PC-3 (cell line): ENCODE measurements around the gene RGS4. TPM values are rescaled to one million over a fixed set of nuclear protein-coding genes. Genes with fewer than 3 reads are reported as not detected.

Experiments
- ATAC-seq: fragments of 200-7000 bp; cut with Tn5 transposase; 2 replicates; pipeline ENCODE4 v1.9.1; 2020; ENCODE audit warnings: mild to moderate bottlenecking, moderate library complexity
- BruUV-seq: library from RNA; stranded (reverse); fragments of 400-500 nt; replicated peaks from 2 replicates; lab custom pipeline; 2021; lab: Mats Ljungman, UMichigan
- CTCF ChIA-PET: fragments of 300-600 bp; sonication (Branson Sonifier 250); formaldehyde crosslinking; loops from one replicate; lab custom pipeline; 2022; ENCODE audit warnings: antibody characterized with exemption; lab: Charles Lee
- POLR2A ChIA-PET: fragments of 300-600 bp; sonication (Branson Sonifier 250); formaldehyde crosslinking; loops from one replicate; lab custom pipeline; 2022; ENCODE audit warnings: antibody characterized with exemption; ENCODE audit not compliant: unreplicated experiment; lab: Charles Lee
- DNase-seq: peaks from one replicate; pipeline ENCODE4 v3.0.0-alpha.2; 2015
- H2AFZ ChIP-seq: fragments of 300-600 bp; sonication (generic); 2 replicates; pipeline ENCODE4 v1.6.0; 2016; ENCODE audit warnings: antibody characterized with exemption, low read length
- H3F3A ChIP-seq: fragments of 300-600 bp; sonication (generic); one replicate; pipeline ENCODE4 v1.6.0; 2017; ENCODE audit warnings: antibody characterized with exemption, low read length, control low read depth, mild to moderate bottlenecking; ENCODE audit not compliant: unreplicated experiment
- H3K27ac ChIP-seq: fragments of 300-600 bp; sonication (generic); 2 replicates; pipeline ENCODE4 v1.5.1; 2016; ENCODE audit warnings: mild to moderate bottlenecking, low read length
- H3K27me3 ChIP-seq: fragments of 300-600 bp; sonication (generic); 2 replicates; pipeline ENCODE4 v1.6.1; 2016; ENCODE audit warnings: low read length, mixed read lengths
- H3K36me3 ChIP-seq: fragments of 300-600 bp; sonication (generic); 2 replicates; pipeline ENCODE4 v1.6.1; 2016; ENCODE audit warnings: low read depth, mixed run types, low read length, mixed read lengths
- H3K4me1 ChIP-seq: fragments of 300-600 bp; sonication (generic); 2 replicates; pipeline ENCODE4 v1.5.1; 2016; ENCODE audit warnings: low read length; ENCODE audit not compliant: insufficient read depth
- H3K4me2 ChIP-seq: fragments of 300-600 bp; sonication (generic); 2 replicates; pipeline ENCODE4 v1.6.0; 2016; ENCODE audit warnings: low read length
- H3K4me3 ChIP-seq: fragments of 300-600 bp; sonication (generic); 2 replicates; pipeline ENCODE4 v1.5.1; 2016; ENCODE audit warnings: mild to moderate bottlenecking, low read length, mixed read lengths
- H3K79me2 ChIP-seq: fragments of 300-600 bp; sonication (generic); 2 replicates; pipeline ENCODE4 v1.6.1; 2017; ENCODE audit warnings: low read length, mixed read lengths
- H3K9ac ChIP-seq: fragments of 300-600 bp; sonication (generic); 2 replicates; pipeline ENCODE4 v1.6.0; 2016; ENCODE audit warnings: mild to moderate bottlenecking, low read length
- H3K9me2 ChIP-seq: fragments of 300-600 bp; sonication (generic); replicated peaks from 2 replicates; pipeline ENCODE4 v1.6.1; 2016; ENCODE audit warnings: mixed run types, low read length, mixed read lengths
- H3K9me3 ChIP-seq: fragments of 300-600 bp; sonication (generic); 2 replicates; pipeline ENCODE4 v1.6.1; 2016; ENCODE audit warnings: low read length, mixed read lengths
- H4K20me1 ChIP-seq: fragments of 300-600 bp; sonication (generic); 2 replicates; pipeline ENCODE4 v1.6.1; 2016; ENCODE audit warnings: low read length, mixed read lengths
- CTCF ChIP-seq: fragments of 300-600 bp; sonication (generic); conservative IDR thresholded peaks from 2 replicates; pipeline ENCODE4 v1.5.1; 2017; ENCODE audit warnings: antibody characterized with exemption, low read depth, mild to moderate bottlenecking, low read length
- EZH2 ChIP-seq: fragments of 300-600 bp; sonication (generic); IDR thresholded peaks from one replicate; pipeline ENCODE4 v1.6.1; 2017; ENCODE audit warnings: antibody characterized with exemption, mild to moderate bottlenecking, low read length; ENCODE audit not compliant: unreplicated experiment
- EZH2phosphoT487 ChIP-seq: fragments of 300-600 bp; sonication (generic); IDR thresholded peaks from 2 replicates; pipeline ENCODE4 v1.6.1; 2018; ENCODE audit warnings: mild to moderate bottlenecking, antibody characterized with exemption, low read length, borderline replicate concordance
- intact Hi-C: fragments of 100-400 bp; cut with micrococcal nuclease; formaldehyde crosslinking; loops from 2 replicates; pipeline ENCODE4 v1.9.0; 2023
- total RNA-seq: library from RNA; depleted of rRNA; stranded (reverse); fragments of >200 nt; gene quantifications from 2 replicates; pipeline ENCODE4 v1.2.3, GENCODE V29; 2014

RGS4 gene
- total RNA-seq, 1 experiment from 2014 or later: 6.0 TPM

- Histone ChIP-seq H3K9me3 (no peaks in the 10 kb centered on the region), H3K4me2 (no peak overlapping the region), H3K4me3 (no peak overlapping the region), H3K4me1 (peaks cover 36% of the 10 kb centered on the region), H3K36me3 (no peaks in the 10 kb centered on the region), H3K27me3 (no peaks in the 10 kb centered on the region), H2AFZ (peak overlapping the region; percentile 19), H3K27ac (peak overlapping the region; percentile 27), H3F3A (no peaks in the 10 kb centered on the region), H3K9me2 (no peaks in the 10 kb centered on the region), H3K9ac (no peak overlapping the region), H3K79me2 (no peaks in the 10 kb centered on the region), H4K20me1 (no peaks in the 10 kb centered on the region)
- intact Hi-C loops: no loop called here
- DNase-seq: peak; percentile 39
- no TSS peak for BruUV-seq
- ATAC-seq: peak; percentile 10; the same call in 1 of the 2 replicates
- TF ChIP-seq EZH2phosphoT487: no peak
- no peak for TF ChIP-seq EZH2
- TF ChIP-seq CTCF: no peak
- CTCF ChIA-PET: no interaction called here
- POLR2A ChIA-PET: no interaction called here
Measured at GRCh38 chr1:163038928-163039706, 30.0 kb upstream of the RGS4 start.

- H3K36me3 ChIP-seq: no peaks in the 10 kb centered on the region
- H3K4me1 ChIP-seq: peaks cover 31% of the 10 kb centered on the region
- ATAC-seq (no peak), DNase-seq (no peak)
- H4K20me1 ChIP-seq: no peaks in the 10 kb centered on the region
- CTCF ChIA-PET: no interaction called here
- H3K79me2 ChIP-seq: no peaks in the 10 kb centered on the region
- H3K27me3 ChIP-seq: no peaks in the 10 kb centered on the region
- H3K27ac ChIP-seq: peak overlapping the region; percentile 27
- H3K4me2 ChIP-seq: no peak overlapping the region
- H2AFZ ChIP-seq: peak overlapping the region; percentile 19
- intact Hi-C loops: no loop called here
- H3K4me3 ChIP-seq: no peak overlapping the region
- no peaks in the 10 kb centered on the region for H3K9me2 ChIP-seq
- no TSS peak for BruUV-seq
- H3F3A ChIP-seq: no peaks in the 10 kb centered on the region
- no peak for TF ChIP-seq EZH2
- no peak for TF ChIP-seq EZH2phosphoT487
- TF ChIP-seq CTCF: no peak
- H3K9ac ChIP-seq: no peak overlapping the region
- no peaks in the 10 kb centered on the region for H3K9me3 ChIP-seq
- POLR2A ChIA-PET: no interaction called here
Measured at GRCh38 chr1:163039707-163040093, 29.5 kb upstream of the RGS4 start.

- Histone ChIP-seq H3K9me2 (no peaks in the 10 kb centered on the region), H3K27me3 (no peaks in the 10 kb centered on the region), H3K4me2 (no peak overlapping the region), H3K79me2 (no peaks in the 10 kb centered on the region), H3K36me3 (no peaks in the 10 kb centered on the region), H3K9me3 (no peaks in the 10 kb centered on the region), H3K9ac (no peak overlapping the region), H3K27ac (no peak overlapping the region), H2AFZ (no peak overlapping the region), H4K20me1 (no peaks in the 10 kb centered on the region), H3K4me3 (no peak overlapping the region), H3K4me1 (no peaks in the 10 kb centered on the region), H3F3A (no peaks in the 10 kb centered on the region)
- no TSS peak for BruUV-seq
- ChIA-PET POLR2A (no interaction called here), CTCF (no interaction called here)
- intact Hi-C loops: no loop called here
- DNase-seq (peak; percentile 11), ATAC-seq (no peak)
- no peak for TF ChIP-seq EZH2
- no peak for TF ChIP-seq CTCF
- no peak for TF ChIP-seq EZH2phosphoT487
Measured at GRCh38 chr1:163046071-163046470, 23.1 kb upstream of the RGS4 start.
